ENCODE data around the gene TOMM5. TPM values are rescaled to one million over a fixed set of nuclear protein-coding genes. Genes with fewer than 3 reads are reported as not detected.

The TOMM5 gene
- total RNA-seq, 8 experiments from 2014 or later: 121 to 314 (median 160) TPM

DNA sequence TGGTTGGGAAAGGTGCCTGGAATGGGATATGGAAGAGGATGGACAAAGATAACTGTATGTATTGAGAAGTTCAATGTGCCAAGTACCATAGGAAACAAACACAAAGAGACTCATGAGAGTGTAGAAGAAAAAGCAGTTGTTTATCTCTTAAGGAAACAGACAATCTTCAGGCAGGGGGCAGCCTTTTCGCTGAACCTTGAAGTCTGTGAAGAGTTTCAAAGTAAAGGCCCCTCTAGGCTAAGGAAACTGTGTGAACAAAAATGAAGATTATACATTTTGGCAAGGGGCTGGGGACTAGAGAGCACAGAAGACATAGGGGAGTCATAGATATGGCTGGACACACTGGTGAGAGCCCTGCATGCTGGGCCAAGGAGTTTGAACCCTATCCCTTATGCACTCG is 30.9 kb upstream of the TOMM5 start:
- no peak for ATAC-seq (replicated peaks in 6 of 8)
- no peak overlapping the region for H3K27ac ChIP-seq
- in situ Hi-C loops (cut with MboI; ENCODE audit: low pct_unique_long_range_greater_than_20kb in 2 of 9, low sequenced_read_pairs in 9 of 9, unreplicated experiment in 9 of 9): no loop called here
- peaks cover 0 to 18% of the 10 kb centered on the region in 2 donors for H3K4me1 ChIP-seq (replicated peaks in 1 of 2)
- 60 to 83% (median 66%) methylated on average over 1 to 2 of the region's 2 CpGs; no CpG with 5 or more reads in 5 of the 10 experiments for WGBS, 10 experiments
- no peak overlapping the region for H3K4me3 ChIP-seq

DNA sequence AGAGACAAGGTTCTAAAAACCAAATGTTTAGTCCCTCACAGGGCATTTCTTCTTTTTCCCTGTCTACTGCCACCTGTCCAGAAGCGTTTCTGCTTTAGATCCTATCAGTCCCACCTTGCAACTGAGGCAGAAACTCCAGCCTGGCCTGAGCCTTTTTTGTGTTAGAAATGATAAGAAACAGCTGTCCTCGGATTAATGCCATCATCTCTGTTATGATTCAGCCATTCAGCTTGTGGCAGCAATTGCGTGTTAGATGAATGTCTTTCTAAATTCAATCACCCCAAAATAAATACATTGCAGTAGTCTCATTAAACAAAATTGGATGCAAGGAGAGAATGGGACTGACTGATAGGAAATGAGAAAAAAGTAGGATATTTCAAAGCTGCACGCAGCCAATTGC is 30.1 kb upstream of the TOMM5 start:
- in situ Hi-C loops (cut with MboI; ENCODE audit: low pct_unique_long_range_greater_than_20kb in 2 of 9, low sequenced_read_pairs in 9 of 9, unreplicated experiment in 9 of 9): no loop called here
- no peak overlapping the region for H3K4me3 ChIP-seq
- ATAC-seq (replicated peaks in 6 of 8): peak in 1 of 8 experiments; percentile 33
- 3 to 100% (median 80%) methylated on average over 1 to 4 of the region's 4 CpGs; no CpG with 5 or more reads in 1 of the 10 experiments for WGBS, 10 experiments
- peaks cover 0 to 18% of the 10 kb centered on the region in 2 donors for H3K4me1 ChIP-seq (replicated peaks in 1 of 2)
- H3K27ac ChIP-seq: no peak overlapping the region

DNA sequence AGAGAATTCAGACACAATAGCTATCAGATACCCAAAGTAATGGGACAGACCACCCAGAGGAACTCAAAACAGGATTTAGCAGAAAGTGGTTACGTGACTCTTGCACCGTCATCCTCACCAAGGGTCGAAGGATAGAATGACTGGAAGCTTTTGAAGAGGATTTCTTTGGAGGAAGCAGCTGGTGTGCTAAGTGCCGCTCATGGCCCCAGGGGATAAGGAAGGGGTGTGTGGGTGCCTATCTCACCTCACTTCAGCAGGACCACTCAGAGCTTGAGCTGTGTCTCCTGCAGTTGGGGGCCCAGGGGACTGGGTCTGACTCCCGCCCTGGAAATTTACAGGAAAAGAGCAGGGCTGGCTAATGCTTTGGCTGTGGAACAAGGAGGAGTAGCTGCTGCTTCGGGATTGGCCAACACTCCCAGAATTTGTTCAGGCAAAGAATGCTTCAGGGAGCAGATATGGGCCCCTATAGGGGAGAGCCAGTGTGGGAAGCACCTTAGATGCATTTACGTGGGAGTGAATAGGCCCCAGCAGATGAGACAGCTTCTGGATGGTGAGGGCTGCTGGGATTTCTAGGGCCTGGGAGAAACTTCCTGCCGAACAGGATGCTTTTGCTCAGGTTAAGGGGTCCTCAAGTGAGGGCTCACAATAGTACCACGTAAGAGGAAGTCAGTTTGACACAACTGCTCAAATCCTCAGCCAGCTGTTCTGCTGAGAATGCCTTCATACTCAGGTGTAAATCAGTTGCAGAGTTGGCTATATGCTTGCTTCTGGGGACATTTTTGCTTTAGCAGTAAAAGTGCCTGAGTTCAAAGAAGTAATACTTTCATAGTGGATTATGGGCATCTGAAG is 29.1 kb upstream of the TOMM5 start:
- WGBS, 10 experiments: 40 to 81% (median 71%) methylated on average over 1 to 7 of the region's 9 CpGs; no CpG with 5 or more reads in 1 of the 10 experiments
- Histone ChIP-seq H3K27ac (no peak overlapping the region), H3K4me1 (replicated peaks in 1 of 2) (peaks cover 0 to 14% of the 10 kb centered on the region in 2 donors), H3K4me3 (no peak overlapping the region)
- no peak for ATAC-seq (replicated peaks in 6 of 8)
- in situ Hi-C loops (cut with MboI; ENCODE audit: low pct_unique_long_range_greater_than_20kb in 2 of 9, low sequenced_read_pairs in 9 of 9, unreplicated experiment in 9 of 9): no loop called here

DNA sequence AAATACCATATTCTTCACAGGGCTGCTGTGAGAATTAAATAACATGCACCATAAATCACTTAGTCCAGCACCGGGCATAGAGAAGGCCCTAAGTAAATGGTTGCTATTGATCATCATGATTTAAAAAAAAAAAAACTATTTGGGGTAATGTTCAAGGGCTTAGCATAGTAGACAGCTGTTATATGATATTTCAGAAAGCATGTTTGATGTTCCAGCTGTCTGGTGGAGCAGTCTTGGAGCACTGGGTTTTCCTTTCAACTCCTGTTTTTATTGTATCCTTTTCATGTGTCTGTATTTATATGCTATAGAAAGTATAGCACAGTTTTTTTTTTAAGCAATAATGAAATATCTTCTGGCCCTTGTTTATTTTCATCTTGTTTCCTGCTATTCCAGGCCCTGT is 28.0 kb upstream of the TOMM5 start:
- in situ Hi-C loops (cut with MboI; ENCODE audit: low pct_unique_long_range_greater_than_20kb in 2 of 9, low sequenced_read_pairs in 9 of 9, unreplicated experiment in 9 of 9): no loop called here
- ATAC-seq (replicated peaks in 6 of 8): peak in 2 of 8 experiments; percentile 38 to 39
- Histone ChIP-seq H3K4me1 (replicated peaks in 1 of 2) (peaks cover 0 to 14% of the 10 kb centered on the region in 2 donors), H3K27ac (no peak overlapping the region), H3K4me3 (no peak overlapping the region)
- WGBS, 10 experiments: 14 to 100% (median 20%) methylated on average over 1 of the region's 1 CpG; no CpG with 5 or more reads in 3 of the 10 experiments

DNA sequence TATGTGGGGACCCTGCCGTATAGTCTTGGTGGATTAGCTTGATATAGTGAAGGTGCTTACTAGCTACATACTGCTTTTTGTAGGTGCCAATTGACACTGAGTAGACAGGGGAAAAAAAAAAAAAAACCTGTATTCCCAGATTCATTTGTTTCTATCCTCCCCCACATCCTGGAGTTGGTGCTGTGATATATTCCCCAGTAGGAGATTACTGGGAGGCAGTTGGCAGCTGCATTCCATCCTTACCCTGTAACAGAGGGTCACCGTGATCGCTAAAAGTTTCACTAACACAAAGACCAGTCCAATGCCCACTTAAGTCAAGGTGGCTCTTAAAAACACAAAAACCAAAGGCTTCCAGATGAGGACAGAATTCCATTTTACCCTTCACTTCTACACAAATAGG is 27.4 kb upstream of the TOMM5 start:
- Histone ChIP-seq H3K27ac (no peak overlapping the region), H3K4me3 (no peak overlapping the region), H3K4me1 (replicated peaks in 1 of 2) (peaks cover 0 to 14% of the 10 kb centered on the region in 2 donors)
- WGBS, 10 experiments: 76 to 100% (median 91%) methylated on average over 2 to 3 of the region's 3 CpGs; no CpG with 5 or more reads in 6 of the 10 experiments
- in situ Hi-C loops (cut with MboI; ENCODE audit: low pct_unique_long_range_greater_than_20kb in 2 of 9, low sequenced_read_pairs in 9 of 9, unreplicated experiment in 9 of 9): no loop called here
- no peak for ATAC-seq (replicated peaks in 6 of 8)

DNA sequence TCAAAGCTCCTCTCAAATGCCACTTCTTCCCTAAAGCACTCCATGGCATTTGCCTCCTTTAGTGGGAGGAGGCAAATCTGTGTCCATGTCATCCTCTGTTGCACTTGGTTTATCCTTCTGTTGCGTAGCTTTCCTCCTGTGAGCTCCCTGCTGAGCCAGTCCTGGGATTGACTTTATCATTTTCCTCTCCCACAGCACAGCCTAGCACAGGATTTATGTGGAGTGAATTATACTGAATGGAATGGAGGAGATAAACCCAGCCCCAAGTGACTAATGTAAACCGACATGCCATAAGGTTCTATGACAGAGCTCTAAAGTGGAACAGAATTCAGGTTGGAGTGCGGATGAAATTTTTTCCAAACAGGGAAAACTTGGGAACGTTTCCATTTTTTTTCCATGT is 26.4 kb upstream of the TOMM5 start:
- Histone ChIP-seq H3K4me3 (no peak overlapping the region), H3K27ac (no peak overlapping the region), H3K4me1 (replicated peaks in 1 of 2) (peaks cover 0 to 14% of the 10 kb centered on the region in 2 donors)
- whole genome bisulfite sequencing, 10 experiments: 28 to 93% (median 68%) methylated on average over 1 to 4 of the region's 4 CpGs; no CpG with 5 or more reads in 2 of the 10 experiments
- peak in 1 of 8 experiments; percentile 17 for ATAC-seq (replicated peaks in 6 of 8)
- in situ Hi-C loops (cut with MboI; ENCODE audit: low pct_unique_long_range_greater_than_20kb in 2 of 9, low sequenced_read_pairs in 9 of 9, unreplicated experiment in 9 of 9): no loop called here

DNA sequence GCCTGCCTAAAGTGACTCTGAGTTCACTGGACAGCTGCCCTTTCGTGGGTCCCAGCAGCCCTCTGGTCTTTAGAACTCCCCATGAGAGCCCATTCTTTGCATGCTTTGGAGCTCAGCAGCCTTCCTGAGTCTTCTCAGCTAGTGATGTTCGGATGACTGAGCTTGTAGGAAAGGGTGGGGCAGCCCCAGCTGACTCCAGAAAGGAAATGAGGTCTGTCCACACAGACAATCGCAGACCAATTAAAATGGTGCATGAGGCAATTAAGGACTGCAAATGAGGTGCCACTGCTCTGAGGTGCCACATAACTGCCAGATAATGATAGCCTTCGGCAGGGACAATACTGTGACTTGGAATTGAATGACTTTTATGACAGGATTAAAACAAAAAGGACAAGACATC is 25.4 kb upstream of the TOMM5 start:
- in situ Hi-C loops (cut with MboI; ENCODE audit: low pct_unique_long_range_greater_than_20kb in 2 of 9, low sequenced_read_pairs in 9 of 9, unreplicated experiment in 9 of 9): no loop called here
- peak in 4 of 8 experiments; percentile 25 to 88 (median 62) for ATAC-seq (replicated peaks in 6 of 8)
- peaks cover 0 to 14% of the 10 kb centered on the region in 2 donors for H3K4me1 ChIP-seq (replicated peaks in 1 of 2)
- H3K4me3 ChIP-seq: no peak overlapping the region
- WGBS, 10 experiments: 0 to 83% (median 37%) methylated on average over 1 to 4 of the region's 4 CpGs
- H3K27ac ChIP-seq: no peak overlapping the region

DNA sequence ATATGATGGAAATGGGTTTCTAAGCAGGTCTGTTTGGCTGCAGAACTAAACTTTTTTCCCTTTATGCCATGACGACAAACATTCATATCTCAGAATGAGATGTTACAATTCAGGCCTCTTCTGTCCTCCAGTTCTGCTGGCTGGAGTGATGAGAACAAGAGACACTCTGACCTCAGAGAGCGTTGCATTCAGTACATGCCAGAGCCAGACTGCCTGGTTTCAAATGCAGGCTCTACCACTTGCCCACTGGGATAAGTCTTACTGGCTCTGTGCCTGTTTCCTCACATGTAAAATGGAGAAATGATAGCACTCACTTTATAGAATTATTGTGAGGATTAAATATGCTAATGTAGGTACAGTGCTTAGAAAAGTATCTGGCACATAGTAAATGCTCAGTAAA is 24.8 kb upstream of the TOMM5 start:
- ATAC-seq (replicated peaks in 6 of 8): no peak
- H3K4me3 ChIP-seq: no peak overlapping the region
- 60 to 100% (median 80%) methylated on average over 1 to 2 of the region's 2 CpGs; no CpG with 5 or more reads in 3 of the 10 experiments for WGBS, 10 experiments
- H3K27ac ChIP-seq: no peak overlapping the region
- in situ Hi-C loops (cut with MboI; ENCODE audit: low pct_unique_long_range_greater_than_20kb in 2 of 9, low sequenced_read_pairs in 9 of 9, unreplicated experiment in 9 of 9): no loop called here
- H3K4me1 ChIP-seq (replicated peaks in 1 of 2): peaks cover 0 to 14% of the 10 kb centered on the region in 2 donors

DNA sequence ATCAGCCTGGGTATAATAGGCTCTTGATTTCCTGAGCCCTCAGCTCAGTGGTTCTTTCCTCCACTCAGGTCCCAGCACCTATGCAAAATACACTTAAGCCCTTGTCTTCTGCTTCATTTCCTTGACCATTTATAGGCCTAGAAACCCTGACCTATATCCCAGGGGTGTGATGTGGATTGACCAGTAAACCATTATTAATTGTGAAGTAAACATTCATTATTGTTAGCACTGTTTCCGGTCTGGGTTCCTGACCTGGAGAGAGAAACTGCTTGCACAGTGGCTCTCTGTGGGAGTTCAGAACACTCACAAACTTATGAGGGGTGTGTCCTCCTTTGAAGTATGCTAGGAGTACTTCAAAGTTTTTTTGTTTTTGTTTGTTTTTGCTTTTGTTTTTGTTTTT is 19.6 kb upstream of the TOMM5 start:
- in situ Hi-C loops (cut with MboI; ENCODE audit: low pct_unique_long_range_greater_than_20kb in 2 of 9, low sequenced_read_pairs in 9 of 9, unreplicated experiment in 9 of 9): no loop called here
- WGBS, 10 experiments: 67 to 100% (median 73%) methylated on average over 1 of the region's 1 CpG; no CpG with 5 or more reads in 6 of the 10 experiments
- Histone ChIP-seq H3K27ac (no peak overlapping the region), H3K4me3 (no peak overlapping the region), H3K4me1 (replicated peaks in 1 of 2) (no peaks in the 10 kb centered on the region)
- ATAC-seq (replicated peaks in 6 of 8): no peak

DNA sequence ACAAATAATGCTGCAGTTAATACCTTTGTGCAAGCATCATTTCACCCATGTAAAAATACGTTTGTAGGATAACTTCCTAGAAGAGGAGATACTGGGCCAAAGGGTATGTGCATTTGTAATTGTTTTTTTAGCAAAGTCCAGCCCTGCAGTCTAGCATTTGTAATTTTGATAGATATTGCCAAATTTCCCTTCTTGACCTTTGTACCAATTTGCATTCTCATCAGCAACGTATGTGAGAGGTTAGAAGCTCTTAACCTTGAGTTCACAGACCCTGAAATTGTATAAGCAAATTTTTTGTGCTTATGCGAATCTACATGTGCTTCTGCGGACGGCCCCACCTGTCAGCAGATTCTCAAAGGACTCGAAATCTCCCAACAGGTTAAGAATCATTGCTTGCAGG is 18.6 kb upstream of the TOMM5 start:
- in situ Hi-C loops (cut with MboI; ENCODE audit: low pct_unique_long_range_greater_than_20kb in 2 of 9, low sequenced_read_pairs in 9 of 9, unreplicated experiment in 9 of 9): no loop called here
- no peak overlapping the region for H3K27ac ChIP-seq
- no peak overlapping the region for H3K4me3 ChIP-seq
- 20 to 90% (median 62%) methylated on average over 2 to 6 of the region's 6 CpGs for WGBS, 10 experiments
- ATAC-seq (replicated peaks in 6 of 8): peak in 2 of 8 experiments; percentile 6 to 27
- no peaks in the 10 kb centered on the region for H3K4me1 ChIP-seq (replicated peaks in 1 of 2)

DNA sequence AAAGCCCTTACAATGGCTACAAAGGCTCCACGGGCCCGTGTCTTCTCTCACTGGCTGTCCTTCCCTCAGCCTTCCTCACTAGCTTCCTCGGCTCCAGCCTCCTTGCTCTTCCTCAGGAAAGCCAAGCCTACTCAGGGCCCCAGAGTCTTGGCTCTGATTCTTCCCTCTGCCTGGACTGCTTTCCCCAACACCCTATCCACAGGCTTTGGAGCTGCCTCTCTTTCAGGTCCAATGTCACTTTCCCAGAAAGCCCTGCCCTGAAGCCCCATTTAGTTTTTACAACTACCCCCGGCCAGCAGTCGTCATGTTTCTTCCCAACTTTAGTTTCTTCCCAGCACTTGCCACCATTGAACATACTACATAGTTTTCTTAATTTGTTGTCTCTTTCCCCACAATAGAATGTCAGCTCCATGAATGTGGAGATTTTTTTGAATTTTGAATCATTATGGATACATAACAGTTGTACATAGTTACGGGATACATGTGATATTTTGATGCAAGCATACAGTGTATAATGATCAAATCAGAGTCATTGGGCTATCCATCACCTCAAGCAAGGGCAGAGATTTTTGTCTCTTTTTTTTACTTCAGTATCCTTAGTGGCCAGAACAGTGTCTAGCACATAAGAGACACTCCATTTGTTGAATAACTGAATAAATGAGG is 17.5 kb upstream of the TOMM5 start:
- WGBS, 10 experiments: 18 to 70% (median 57%) methylated on average over 1 to 6 of the region's 6 CpGs
- no peak overlapping the region for H3K4me3 ChIP-seq
- no peak overlapping the region for H3K27ac ChIP-seq
- ATAC-seq (replicated peaks in 6 of 8): peak in 3 of 8 experiments; percentile 86 to 96 (median 91)
- H3K4me1 ChIP-seq (replicated peaks in 1 of 2): no peaks in the 10 kb centered on the region
- in situ Hi-C loops (cut with MboI; ENCODE audit: low pct_unique_long_range_greater_than_20kb in 2 of 9, low sequenced_read_pairs in 9 of 9, unreplicated experiment in 9 of 9): no loop called here

DNA sequence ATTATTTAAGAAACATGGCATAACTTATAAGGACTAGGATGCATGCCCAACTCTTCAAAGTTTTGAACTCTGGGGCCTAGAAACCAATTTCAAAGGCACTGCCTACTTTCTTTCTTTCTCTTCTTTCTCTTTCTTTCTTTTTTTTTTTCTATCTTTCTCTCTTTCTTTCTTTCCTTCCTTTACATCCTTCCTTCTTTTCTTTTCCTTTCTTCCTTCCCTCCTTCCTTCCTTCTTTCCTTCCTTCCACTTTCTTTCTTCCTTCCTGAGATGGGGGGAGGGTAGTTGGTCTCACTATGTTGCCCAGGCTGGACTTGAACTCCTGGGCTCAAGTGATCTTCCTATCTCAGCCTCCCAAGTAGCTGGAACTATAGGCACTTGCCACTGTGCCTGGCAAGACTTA is 15.9 kb upstream of the TOMM5 start:
- H3K4me3 ChIP-seq: no peak overlapping the region
- H3K27ac ChIP-seq: no peak overlapping the region
- in situ Hi-C loops (cut with MboI; ENCODE audit: low pct_unique_long_range_greater_than_20kb in 2 of 9, low sequenced_read_pairs in 9 of 9, unreplicated experiment in 9 of 9): no loop called here
- no peaks in the 10 kb centered on the region for H3K4me1 ChIP-seq (replicated peaks in 1 of 2)
- ATAC-seq (replicated peaks in 6 of 8): no peak

DNA sequence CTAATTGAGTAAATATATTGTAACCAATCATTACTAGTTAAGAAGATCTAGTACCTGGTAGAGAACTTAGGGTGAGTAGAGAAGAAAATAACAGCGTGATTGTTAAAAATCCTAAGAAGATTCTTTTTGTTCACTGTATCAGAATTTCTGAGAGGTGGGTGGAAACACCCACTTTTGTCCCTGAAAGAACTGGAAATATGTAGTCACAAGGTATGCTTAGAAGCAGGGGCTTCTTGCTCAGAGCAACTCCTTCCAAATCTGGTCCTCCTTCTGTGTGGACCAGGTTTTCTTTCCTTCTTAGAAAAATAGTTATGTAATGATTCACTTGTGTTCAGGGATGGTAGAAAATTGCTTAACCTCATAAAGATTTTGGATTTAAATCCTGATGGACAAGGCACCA is 11.9 kb upstream of the TOMM5 start:
- no peaks in the 10 kb centered on the region for H3K4me1 ChIP-seq (replicated peaks in 1 of 2)
- no peak for ATAC-seq (replicated peaks in 6 of 8)
- 40 to 83% (median 61%) methylated on average over 1 of the region's 1 CpG; no CpG with 5 or more reads in 2 of the 10 experiments for whole genome bisulfite sequencing, 10 experiments
- no peak overlapping the region for H3K27ac ChIP-seq
- H3K4me3 ChIP-seq: no peak overlapping the region
- in situ Hi-C loops (cut with MboI; ENCODE audit: low pct_unique_long_range_greater_than_20kb in 2 of 9, low sequenced_read_pairs in 9 of 9, unreplicated experiment in 9 of 9): no loop called here

Measured in motor neuron (in vitro differentiated cells).